GM12878 (cell line): ENCODE data around the gene CYP3A4.

ENCODE experiments used
- CBFB ChIP-seq: IDR thresholded peaks from 2 replicates; pipeline ENCODE4 v1.6.1; 2016; ENCODE audit warnings: antibody characterized with exemption, low read depth
- CREB1 ChIP-seq: IDR thresholded peaks from 2 replicates; pipeline ENCODE4 v1.6.1; 2012; ENCODE audit warnings: low read depth, mild to moderate bottlenecking, inconsistent platforms
- CREM ChIP-seq: IDR thresholded peaks from 2 replicates; pipeline ENCODE4 v1.6.1; 2014; ENCODE audit warnings: antibody characterized with exemption, low read depth
- CTCF ChIP-seq, 3 experiments: IDR thresholded peaks in 2 of 3; conservative IDR thresholded peaks in 1 of 3; 2 replicates each; pipeline ENCODE4 v1.5.1; 2011; ENCODE audit warnings: low read depth in 3 of 3, low read length in 3 of 3, mild to moderate bottlenecking in 3 of 3, control low read depth in 2 of 3, moderate library complexity in 2 of 3, inconsistent platforms in 1 of 3, mixed read lengths in 1 of 3; ENCODE audit not compliant: control insufficient read depth in 2 of 3, insufficient read depth in 1 of 3; ENCODE audit errors: extremely low read depth in 1 of 3
- ETV6 ChIP-seq, 2 experiments: fragments of 450-650 bp in 1 of 2; IDR thresholded peaks in 1 of 2; conservative IDR thresholded peaks in 1 of 2; 2 replicates each; pipeline ENCODE4 v1.6.1; 2014; ENCODE audit warnings: antibody characterized with exemption in 1 of 2, borderline replicate concordance in 1 of 2, low read depth in 1 of 2, mild to moderate bottlenecking in 1 of 2, moderate library complexity in 1 of 2
- FOXK2 ChIP-seq: fragments of 450-650 bp; IDR thresholded peaks from 2 replicates; pipeline ENCODE4 v1.6.1; 2017; ENCODE audit warnings: mild to moderate bottlenecking, moderate library complexity
- GABPA ChIP-seq: IDR thresholded peaks from 2 replicates; pipeline ENCODE4 v1.6.1; 2014; ENCODE audit warnings: antibody characterized with exemption, low read depth, mild to moderate bottlenecking, inconsistent platforms
- GATAD2B ChIP-seq: fragments of 450-650 bp; conservative IDR thresholded peaks from 2 replicates; pipeline ENCODE4 v1.6.1; 2017; ENCODE audit warnings: low read depth, mild to moderate bottlenecking, moderate library complexity
- MAX ChIP-seq: IDR thresholded peaks from 2 replicates; pipeline ENCODE4 v1.6.1; 2012; ENCODE audit warnings: low read depth, low read length, improper control_type of control experiment
- NKRF ChIP-seq: fragments of 450-650 bp; conservative IDR thresholded peaks from 2 replicates; pipeline ENCODE4 v1.6.1; 2017; ENCODE audit warnings: mild to moderate bottlenecking, moderate library complexity
- POLR2A ChIP-seq: IDR thresholded peaks from 2 replicates; pipeline ENCODE4 v1.6.1; 2011; ENCODE audit warnings: low read depth, mild to moderate bottlenecking, low read length
- POLR2AphosphoS5 ChIP-seq: IDR thresholded peaks from 2 replicates; pipeline ENCODE4 v1.6.1; 2011; ENCODE audit warnings: mild to moderate bottlenecking, low read length, inconsistent platforms
- RELA ChIP-seq: fragments of 450-650 bp; IDR thresholded peaks from 2 replicates; pipeline ENCODE4 v1.8.0; 2014; ENCODE audit warnings: borderline replicate concordance; ENCODE audit not compliant: partially characterized antibody
- SMAD1 ChIP-seq: fragments of 450-650 bp; IDR thresholded peaks from 2 replicates; pipeline ENCODE4 v1.6.1; 2018; ENCODE audit warnings: mild to moderate bottlenecking, low read depth; ENCODE audit not compliant: partially characterized antibody

GRCh38 chr7:99827040-99827778 is 43.2 kb upstream of the CYP3A4 start:
- no peak for TF ChIP-seq SMAD1
- no peak for TF ChIP-seq ETV6 (conservative IDR thresholded peaks at IDR 0.05 in 1 of 2, IDR thresholded peaks at IDR 0.05 in 1 of 2; ENCODE audit: borderline replicate concordance in 1 of 2, low read depth in 1 of 2)
- no peak for TF ChIP-seq MAX
- TF ChIP-seq RELA, result no peak
- no peak for TF ChIP-seq FOXK2
- no peak for TF ChIP-seq CTCF (IDR thresholded peaks at IDR 0.05 in 2 of 3, conservative IDR thresholded peaks at IDR 0.05 in 1 of 3; ENCODE audit: control insufficient read depth in 2 of 3, extremely low read depth in 1 of 3, insufficient read depth in 1 of 3, low read depth in 3 of 3, low read length in 3 of 3)
- no peak for TF ChIP-seq NKRF
- TF ChIP-seq POLR2AphosphoS5, result no peak
- TF ChIP-seq GATAD2B, result no peak
- no peak for TF ChIP-seq CREB1
- no peak for TF ChIP-seq POLR2A
- no peak for TF ChIP-seq CBFB
- TF ChIP-seq CREM, result no peak
- no peak for TF ChIP-seq GABPA
